ENCODE measurements around the gene FRRS1.

DNA sequence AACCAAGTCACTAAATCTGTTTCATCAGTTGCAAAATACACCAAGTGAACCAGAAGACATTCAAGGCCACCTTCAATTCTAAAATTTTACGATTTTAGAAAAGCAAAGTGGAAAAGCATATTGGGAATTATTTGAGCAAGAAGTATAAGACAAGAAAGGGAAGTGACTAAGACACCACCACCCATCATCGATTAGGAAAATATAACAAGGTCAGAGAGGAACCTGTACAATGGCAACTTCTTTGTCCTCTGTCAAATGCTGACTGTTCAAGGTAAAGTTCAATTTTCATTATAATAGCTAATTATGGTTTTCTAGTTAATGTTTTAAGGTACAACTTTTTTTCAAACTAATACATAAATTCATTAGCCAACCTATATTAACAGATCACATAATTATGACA is 10.8 kb downstream of the FRRS1 start:
- TF ChIP-seq, protein P1, sequence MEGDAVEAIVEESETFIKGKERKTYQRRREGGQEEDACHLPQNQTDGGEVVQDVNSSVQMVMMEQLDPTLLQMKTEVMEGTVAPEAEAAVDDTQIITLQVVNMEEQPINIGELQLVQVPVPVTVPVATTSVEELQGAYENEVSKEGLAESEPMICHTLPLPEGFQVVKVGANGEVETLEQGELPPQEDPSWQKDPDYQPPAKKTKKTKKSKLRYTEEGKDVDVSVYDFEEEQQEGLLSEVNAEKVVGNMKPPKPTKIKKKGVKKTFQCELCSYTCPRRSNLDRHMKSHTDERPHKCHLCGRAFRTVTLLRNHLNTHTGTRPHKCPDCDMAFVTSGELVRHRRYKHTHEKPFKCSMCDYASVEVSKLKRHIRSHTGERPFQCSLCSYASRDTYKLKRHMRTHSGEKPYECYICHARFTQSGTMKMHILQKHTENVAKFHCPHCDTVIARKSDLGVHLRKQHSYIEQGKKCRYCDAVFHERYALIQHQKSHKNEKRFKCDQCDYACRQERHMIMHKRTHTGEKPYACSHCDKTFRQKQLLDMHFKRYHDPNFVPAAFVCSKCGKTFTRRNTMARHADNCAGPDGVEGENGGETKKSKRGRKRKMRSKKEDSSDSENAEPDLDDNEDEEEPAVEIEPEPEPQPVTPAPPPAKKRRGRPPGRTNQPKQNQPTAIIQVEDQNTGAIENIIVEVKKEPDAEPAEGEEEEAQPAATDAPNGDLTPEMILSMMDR (optimal IDR thresholded peaks at IDR 0.05 in 1 of 3, IDR thresholded peaks at IDR 0.05 in 1 of 3, conservative IDR thresholded peaks at IDR 0.05 in 1 of 3; ENCODE audit: extremely low read depth in 1 of 3, insufficient read depth in 2 of 3, low read length in 3 of 3) = no peak
- TF ChIP-seq EZH2 (IDR thresholded peaks at IDR 0.05; ENCODE audit: low read length) = no peak
